Measurements from ENCODE around the gene ZMYM2. TPM values are rescaled to one million over a fixed set of nuclear protein-coding genes. Genes with fewer than 3 reads are reported as not detected.
"Not testable (repeated sequence)": the region's sequence is repeated elsewhere in the genome, so short reads cannot be mapped to it uniquely, and the experiment has no call there.

Gene ZMYM2
- total RNA-seq, 2 donors from 2014 or later: 94.2 to 102 TPM

DNA sequence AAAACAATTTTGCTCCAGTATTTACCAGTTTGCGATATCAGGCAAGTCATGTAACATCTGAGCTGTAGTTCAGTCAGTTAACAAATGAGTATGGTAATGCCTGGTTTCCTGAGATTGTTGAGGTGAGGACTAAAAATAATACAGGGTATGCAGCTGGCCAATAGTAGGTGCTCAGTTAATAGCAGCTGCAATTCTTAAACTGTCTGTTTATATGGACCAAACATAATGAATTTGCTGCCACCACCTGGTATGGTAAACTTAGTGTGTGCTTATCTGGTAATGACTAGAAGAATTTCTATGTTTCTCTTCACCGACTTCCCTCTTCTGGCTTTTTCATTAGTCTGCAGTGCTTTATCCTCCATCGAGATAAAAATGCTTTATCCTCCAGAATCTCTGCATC lies 9.1 kb downstream of the ZMYM2 start:
- H3K9me3 ChIP-seq: no peaks in the 10 kb centered on the region
- DNase-seq (ENCODE audit: low spot score): no peak
- H3K27me3 ChIP-seq (replicated peaks; ENCODE audit: insufficient read depth): no peaks in the 10 kb centered on the region
- H3K27ac ChIP-seq: no peak overlapping the region
- H3K4me1 ChIP-seq (ENCODE audit: control insufficient read depth in 1 of 2, low read depth in 2 of 2): peaks cover 20 to 21% of the 10 kb centered on the region in 2 donors
- no peak overlapping the region for H3K4me3 ChIP-seq
- no peak for TF ChIP-seq CTCF (IDR thresholded peaks at IDR 0.05)
- peaks cover 15% of the 10 kb centered on the region for H3K36me3 ChIP-seq
- ATAC-seq (ENCODE audit: insufficient number of reproducible peaks, low FRiP score, low read depth): no peak

GRCh38 chr13:19974498-19975009 lies 16.0 kb downstream of the ZMYM2 start:
- ATAC-seq (ENCODE audit: insufficient number of reproducible peaks, low FRiP score, low read depth); H3K4me1 ChIP-seq (ENCODE audit: control insufficient read depth in 1 of 2, low read depth in 2 of 2); H3K27me3 ChIP-seq (replicated peaks; ENCODE audit: insufficient read depth); H3K4me3 ChIP-seq; H3K9me3 ChIP-seq; H3K36me3 ChIP-seq; H3K27ac ChIP-seq; DNase-seq (ENCODE audit: low spot score): not testable (repeated sequence)

- H3K9me3 ChIP-seq: peaks cover 9% of the 10 kb centered on the region
- no peak overlapping the region for H3K4me3 ChIP-seq
- no peak overlapping the region for H3K27ac ChIP-seq
- no peaks in the 10 kb centered on the region for H3K36me3 ChIP-seq
- no peak for TF ChIP-seq CTCF (IDR thresholded peaks at IDR 0.05)
- H3K27me3 ChIP-seq (replicated peaks; ENCODE audit: insufficient read depth): no peaks in the 10 kb centered on the region
- ATAC-seq (ENCODE audit: insufficient number of reproducible peaks, low FRiP score, low read depth) (no peak), DNase-seq (ENCODE audit: low spot score) (no peak)
- no peaks in the 10 kb centered on the region for H3K4me1 ChIP-seq (ENCODE audit: control insufficient read depth in 1 of 2, low read depth in 2 of 2)
Observed at GRCh38 chr13:19978831-19979437, 20.4 kb downstream of the ZMYM2 start.

DNA sequence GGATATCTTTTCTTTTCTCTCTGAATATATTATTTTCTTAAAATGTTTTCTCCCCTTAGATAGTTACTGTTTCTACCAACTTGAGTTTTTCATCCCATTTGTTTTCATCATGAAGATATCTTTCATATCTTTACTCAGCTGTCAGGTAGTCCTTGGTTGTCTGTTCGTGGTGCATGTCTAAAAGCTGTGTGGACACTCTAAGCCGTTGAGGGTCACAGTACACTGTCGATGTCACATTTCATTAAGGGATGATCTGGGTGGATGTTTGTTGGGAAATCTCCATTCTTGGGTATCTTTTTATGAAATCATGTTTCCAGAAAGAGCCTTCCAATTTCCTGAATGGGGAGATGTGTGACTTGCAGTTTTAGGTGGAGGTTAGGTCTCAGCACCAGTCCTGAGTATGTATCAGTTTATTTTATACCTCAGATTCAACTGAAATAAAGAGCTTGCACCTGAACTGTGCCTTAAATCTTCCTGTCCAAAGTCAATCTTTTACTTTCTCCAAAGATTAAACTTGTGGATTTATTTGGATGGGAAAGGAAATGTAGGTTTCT lies 23.2 kb downstream of the ZMYM2 start:
- H3K4me3 ChIP-seq: no peak overlapping the region
- TF ChIP-seq CTCF (IDR thresholded peaks at IDR 0.05): no peak

DNA sequence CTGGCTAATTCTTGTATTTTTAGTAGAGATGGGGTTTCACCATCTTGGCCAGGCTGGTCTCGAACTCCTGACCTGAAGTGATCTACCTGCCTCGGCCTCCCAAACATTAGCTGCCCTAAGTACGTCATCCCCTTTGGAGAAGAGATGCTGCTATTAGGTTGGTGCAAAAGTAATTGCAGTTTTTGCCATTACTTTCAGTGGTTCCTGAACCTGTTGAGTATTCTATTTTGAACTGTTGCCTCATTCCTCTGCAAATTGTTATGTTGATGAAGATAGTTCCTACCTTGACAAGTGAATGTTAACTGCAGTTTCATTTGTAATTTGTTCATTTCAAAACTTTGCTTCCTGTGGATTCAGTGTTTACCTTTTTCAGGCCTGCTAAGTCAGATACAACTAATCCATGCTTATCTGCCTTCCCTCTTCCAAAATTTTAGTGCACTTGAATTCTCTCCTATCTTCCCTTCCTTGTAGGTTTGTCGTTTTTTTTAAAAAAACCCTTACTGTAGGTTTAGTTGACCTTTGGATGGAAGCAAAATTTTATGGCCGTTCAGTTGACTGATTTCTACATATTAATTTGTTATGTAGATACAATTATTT lies 24.0 kb downstream of the ZMYM2 start:
- H3K4me3 ChIP-seq: no peak overlapping the region
- H3K4me1 ChIP-seq (ENCODE audit: control insufficient read depth in 1 of 2, low read depth in 2 of 2): peaks cover 6 to 9% of the 10 kb centered on the region in 2 donors
- no peak for DNase-seq (ENCODE audit: low spot score)
- H3K36me3 ChIP-seq: no peaks in the 10 kb centered on the region
- no peaks in the 10 kb centered on the region for H3K27me3 ChIP-seq (replicated peaks; ENCODE audit: insufficient read depth)
- ATAC-seq (ENCODE audit: insufficient number of reproducible peaks, low FRiP score, low read depth): no peak
- H3K27ac ChIP-seq: no peak overlapping the region
- H3K9me3 ChIP-seq: peaks cover 9% of the 10 kb centered on the region
- no peak for TF ChIP-seq CTCF (IDR thresholded peaks at IDR 0.05)

More for the DNA sequence above, 23.2 kb downstream of the ZMYM2 start:
- ATAC-seq (ENCODE audit: insufficient number of reproducible peaks, low FRiP score, low read depth) (no peak), DNase-seq (ENCODE audit: low spot score) (no peak)
- Histone ChIP-seq H3K9me3 (peaks cover 9% of the 10 kb centered on the region), H3K4me1 (ENCODE audit: control insufficient read depth in 1 of 2, low read depth in 2 of 2) (peaks cover 6 to 9% of the 10 kb centered on the region in 2 donors), H3K36me3 (no peaks in the 10 kb centered on the region), H3K27me3 (replicated peaks; ENCODE audit: insufficient read depth) (no peaks in the 10 kb centered on the region), H3K27ac (no peak overlapping the region)
